Measurements from ENCODE around the gene NUBP2.

Gene NUBP2

GRCh38 chr16:1782408-1783264 is at the start of gene NUBP2, which contains the start of gene SPSB3:
Gene NUBP2 (plus strand): TSS chr16:1782960. CDS start chr16:1783021, 61 bp downstream.
Gene SPSB3 (minus strand): TSS chr16:1782571. CDS start chr16:1781483, 1,088 bp downstream.
- DNase-seq = peak; percentile 99

- DNase-seq = no peak
Measured at GRCh38 chr16:1734123-1734522, 48.6 kb upstream of the NUBP2 start.

GRCh38 chr16:1734816-1735215 is 47.9 kb upstream of the NUBP2 start:
- no peak for DNase-seq

GRCh38 chr16:1740234-1740633 is 42.5 kb upstream of the NUBP2 start:
- DNase-seq = no peak

- DNase-seq = no peak
Measured at GRCh38 chr16:1740781-1741490, 41.8 kb upstream of the NUBP2 start.

GRCh38 chr16:1741553-1742165 is 41.1 kb upstream of the NUBP2 start:
- DNase-seq = no peak

- DNase-seq = no peak
Measured at GRCh38 chr16:1743376-1744337, 39.1 kb upstream of the NUBP2 start.

- DNase-seq = no peak
Measured at GRCh38 chr16:1744338-1744840, 38.4 kb upstream of the NUBP2 start.

GRCh38 chr16:1745181-1745899 is 37.4 kb upstream of the NUBP2 start:
- DNase-seq = no peak

GRCh38 chr16:1745900-1746692 is 36.7 kb upstream of the NUBP2 start:
- no peak for DNase-seq

GRCh38 chr16:1746693-1747195 is 36.0 kb upstream of the NUBP2 start:
- DNase-seq = no peak

GRCh38 chr16:1747934-1748333 is 34.8 kb upstream of the NUBP2 start:
- no peak for DNase-seq

- DNase-seq = no peak
Measured at GRCh38 chr16:1749152-1750117, 33.3 kb upstream of the NUBP2 start.

GRCh38 chr16:1751946-1752345 is 30.8 kb upstream of the NUBP2 start:
- no peak for DNase-seq

GRCh38 chr16:1752853-1753252 is 29.9 kb upstream of the NUBP2 start:
- no peak for DNase-seq

GRCh38 chr16:1754204-1754603 is 28.6 kb upstream of the NUBP2 start:
- DNase-seq = no peak

- DNase-seq = no peak
Measured at GRCh38 chr16:1757714-1758461, 24.9 kb upstream of the NUBP2 start.

GRCh38 chr16:1758923-1759322 is 23.8 kb upstream of the NUBP2 start:
- DNase-seq = no peak
